Measurements from ENCODE around the gene VPS8.

GRCh38 chr3:184986366-184986889, 174.5 kb downstream of the VPS8 start:
- TF ChIP-seq CTCF (IDR thresholded peaks at IDR 0.05) (no peak), POLR2AphosphoS5 (IDR thresholded peaks at IDR 0.05; ENCODE audit: low read depth, low read length) (no peak), REST (IDR thresholded peaks at IDR 0.05; ENCODE audit: insufficient read depth in 1 of 2, low read depth in 2 of 2, low read length in 1 of 2) (no peak), SIN3A (IDR thresholded peaks at IDR 0.05; ENCODE audit: borderline replicate concordance, insufficient read depth, low read depth, low read length) (no peak), TCF7L2 (IDR thresholded peaks at IDR 0.05; ENCODE audit: low read depth, low read length) (no peak)

All from Panc1 (cell line).